ENCODE results near the gene BASP1.
"Not testable (repeated sequence)": the region's sequence is repeated elsewhere in the genome, so short reads cannot be mapped to it uniquely, and the experiment has no call there.

The BASP1 gene

DNA sequence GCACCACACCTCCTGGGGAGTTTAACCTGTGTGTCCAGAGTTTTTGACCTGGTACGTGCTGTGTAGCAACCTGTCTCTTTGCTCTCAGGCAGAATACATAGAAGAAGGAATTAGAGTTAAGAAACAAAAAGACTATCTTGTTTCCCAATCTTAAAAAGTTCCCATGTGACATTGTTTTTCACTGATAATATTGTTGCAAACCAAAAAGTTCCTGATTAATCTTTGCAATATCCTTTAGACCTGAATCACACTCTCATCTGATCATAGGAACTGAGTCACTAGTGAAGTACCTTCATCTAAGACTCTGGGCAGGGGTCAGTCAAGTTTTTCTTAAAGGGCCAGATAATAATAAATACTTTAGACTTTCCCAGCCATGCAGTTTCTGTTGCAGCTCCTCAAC is 35.1 kb downstream of the BASP1 start:
- no peak for DNase-seq (ENCODE audit: low read depth in 3 of 3, low spot score in 1 of 3)

DNA sequence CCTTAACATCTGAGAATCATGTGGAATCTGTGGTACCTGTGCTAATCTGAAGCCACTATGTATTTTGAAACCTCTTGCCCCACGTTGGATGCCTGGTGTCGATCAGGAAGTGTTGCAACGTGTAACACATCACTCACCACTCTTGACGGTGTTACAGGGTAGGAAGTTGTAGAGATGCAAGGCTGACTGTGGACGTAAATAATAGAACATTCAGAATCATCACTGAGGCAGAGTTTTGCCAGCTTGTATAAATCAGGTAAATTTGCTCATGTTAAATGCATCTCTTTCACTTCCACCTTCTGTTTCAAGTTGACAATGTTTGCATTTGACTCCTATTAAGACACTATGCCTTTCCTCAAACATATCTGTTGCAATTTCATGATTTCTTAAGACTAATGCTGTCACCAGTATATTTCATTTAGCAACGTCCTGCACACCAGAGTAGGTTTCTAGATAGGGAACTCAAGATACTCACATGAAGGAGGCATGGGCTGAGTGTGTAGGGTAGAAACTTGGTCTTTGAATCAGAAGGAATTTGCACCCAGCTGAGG is 38.1 kb downstream of the BASP1 start:
- no peak for DNase-seq (ENCODE audit: low read depth in 3 of 3, low spot score in 1 of 3)

DNA sequence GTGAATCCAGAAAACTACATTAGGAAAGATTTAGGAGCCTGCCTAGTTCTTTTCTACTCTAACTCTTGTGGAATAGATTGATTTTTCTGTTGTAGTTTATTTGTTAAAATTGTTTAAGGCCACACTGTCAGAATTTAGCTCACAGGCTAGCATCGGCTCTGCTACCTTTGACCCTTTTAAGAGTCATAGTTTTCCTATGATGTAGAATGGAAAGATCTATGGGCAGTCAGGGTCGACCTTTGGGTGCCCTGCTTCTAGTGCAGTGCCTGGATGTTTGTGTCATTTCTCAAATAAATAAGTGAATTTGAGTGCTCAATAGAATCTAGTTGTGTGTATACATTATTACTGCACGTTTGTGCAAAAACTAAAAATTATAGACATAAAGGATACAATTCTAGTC is 38.7 kb downstream of the BASP1 start:
- no peak for DNase-seq (ENCODE audit: low read depth in 3 of 3, low spot score in 1 of 3)

DNA sequence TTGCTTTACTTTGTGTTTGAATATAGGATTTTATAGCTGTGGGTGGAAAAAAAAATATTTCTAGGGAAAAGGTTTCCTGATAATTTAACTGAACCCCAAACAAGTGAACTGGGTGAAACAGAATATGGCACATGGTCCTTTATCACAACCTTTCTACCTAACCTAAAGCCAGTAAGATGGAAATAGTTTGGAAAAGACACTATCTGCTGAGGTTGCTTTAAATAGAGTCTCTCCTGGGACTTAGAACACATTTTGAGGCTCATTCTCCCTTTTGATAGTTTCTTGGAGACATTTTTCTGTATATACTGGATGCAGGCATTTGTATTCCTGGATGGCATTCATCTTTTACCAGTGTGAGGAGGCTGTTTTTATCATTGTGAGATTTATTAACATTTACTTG is 39.4 kb downstream of the BASP1 start:
- DNase-seq (ENCODE audit: low read depth in 3 of 3, low spot score in 1 of 3), result no peak

DNA sequence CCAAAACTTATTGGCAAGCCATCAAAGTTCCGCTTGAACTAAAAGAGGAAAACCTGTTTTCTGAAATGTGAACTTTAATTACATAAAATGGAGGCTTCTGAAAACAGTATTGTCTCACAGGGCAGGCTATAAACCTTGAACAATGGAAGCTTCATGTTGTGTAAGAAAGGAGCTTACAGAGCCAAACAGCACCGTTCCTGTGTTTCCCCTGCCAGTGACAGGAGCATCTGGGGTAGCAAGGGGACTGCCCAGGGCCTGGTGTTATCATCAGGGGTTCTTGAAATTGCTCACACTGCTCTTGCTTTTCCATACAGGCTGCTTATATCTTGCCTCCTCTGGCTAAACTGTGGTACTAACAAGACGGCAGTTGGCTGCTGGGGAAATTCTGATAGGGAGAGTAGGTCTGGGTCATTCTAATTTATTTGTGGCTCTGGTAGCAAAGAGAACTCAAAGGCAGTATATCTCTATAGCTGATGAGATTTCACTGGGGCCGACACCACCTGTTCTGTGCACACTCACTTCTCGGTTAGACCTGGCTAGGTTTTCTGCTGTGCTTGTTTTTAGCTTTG is 40.4 kb downstream of the BASP1 start:
- DNase-seq (ENCODE audit: low read depth in 3 of 3, low spot score in 1 of 3), result no peak

DNA sequence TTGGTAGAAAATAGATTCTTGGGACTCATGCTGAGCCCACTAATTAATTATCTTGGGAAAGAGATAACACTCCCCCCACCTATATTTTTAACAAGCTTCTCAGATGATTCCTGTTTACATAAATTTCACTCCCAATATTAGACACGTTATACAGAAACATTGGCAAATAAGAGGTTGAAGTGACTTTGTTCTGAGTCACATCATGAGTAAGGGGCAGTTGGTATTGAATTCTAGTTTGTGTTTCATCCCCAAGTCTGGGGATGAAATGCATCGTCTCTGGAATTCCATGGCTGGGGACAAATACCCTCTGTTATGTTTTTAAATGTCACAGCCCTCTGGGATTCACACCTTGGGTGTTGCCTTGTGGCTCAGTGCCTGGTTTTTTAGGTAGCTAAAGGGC is 41.0 kb downstream of the BASP1 start:
- no peak for DNase-seq (ENCODE audit: low read depth in 3 of 3, low spot score in 1 of 3)

DNA sequence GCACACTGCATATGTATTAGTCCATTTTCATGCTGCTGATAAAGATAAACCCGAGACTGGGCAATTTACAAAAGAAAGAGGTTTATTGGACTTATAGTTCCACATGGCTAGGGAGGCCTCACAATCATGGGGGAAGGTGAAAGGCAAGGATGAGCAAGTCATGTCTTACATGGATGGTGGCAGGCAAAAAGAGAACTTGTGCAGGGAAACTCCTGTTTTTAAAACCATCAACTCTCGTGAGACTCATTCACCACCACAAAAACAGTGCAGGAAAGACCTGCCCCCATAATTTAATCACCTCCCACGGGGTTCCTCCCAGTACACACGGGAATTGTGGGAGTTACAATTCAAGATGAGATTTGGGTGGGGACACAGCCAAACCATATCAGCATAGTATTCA is 41.6 kb downstream of the BASP1 start:
- not testable (repeated sequence) for DNase-seq (ENCODE audit: low read depth in 3 of 3, low spot score in 1 of 3)

DNA sequence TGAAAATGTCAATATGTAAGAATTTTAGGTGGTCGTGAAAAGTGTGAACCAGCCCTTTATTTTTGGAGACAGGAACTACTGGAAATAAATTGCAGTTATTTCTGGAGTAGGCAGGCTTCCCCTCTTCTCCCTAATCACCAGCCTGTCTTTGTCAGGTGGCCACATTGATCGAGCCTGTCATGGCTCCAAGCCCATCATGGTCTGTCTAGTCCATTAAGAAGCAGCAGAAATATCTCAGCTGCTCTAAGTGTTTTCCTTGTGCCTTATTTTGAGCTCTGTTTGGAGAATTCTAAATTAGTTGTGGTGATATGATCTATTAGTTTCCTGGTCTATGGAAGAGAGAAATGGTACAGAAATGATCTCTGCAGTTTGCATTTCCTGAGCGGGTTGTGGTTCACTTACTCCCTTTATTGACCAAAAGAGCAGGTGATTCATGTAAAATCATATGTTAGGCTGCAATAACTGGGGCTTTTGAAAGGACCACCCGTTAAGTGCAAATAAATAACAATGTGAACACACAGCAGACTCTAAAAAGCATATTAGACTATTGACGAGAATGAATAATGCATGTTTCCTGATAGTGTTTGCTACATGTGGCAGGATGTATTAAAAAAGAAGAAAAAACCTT is 42.3 kb downstream of the BASP1 start:
- no peak for DNase-seq (ENCODE audit: low read depth in 3 of 3, low spot score in 1 of 3)

DNA sequence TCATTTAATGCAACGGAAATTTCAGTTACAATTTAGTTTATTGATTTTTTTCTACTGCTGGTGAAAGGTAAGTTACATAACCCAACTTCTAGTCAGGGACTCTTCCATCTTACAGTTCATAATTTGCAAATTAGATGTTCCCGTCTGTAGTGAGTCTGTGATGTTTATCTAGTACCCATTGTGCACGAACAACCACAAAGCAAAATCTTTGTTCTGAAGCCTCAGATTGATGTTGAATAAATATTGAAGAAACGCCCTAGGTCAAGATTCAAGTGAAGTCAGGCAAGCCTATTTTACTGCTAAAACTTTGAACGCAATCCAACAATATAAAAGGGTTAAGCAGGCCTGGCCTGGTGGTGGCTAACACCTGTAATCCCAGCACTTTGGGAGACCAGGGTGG is 43.1 kb downstream of the BASP1 start:
- no peak for DNase-seq (ENCODE audit: low read depth in 3 of 3, low spot score in 1 of 3)

DNA sequence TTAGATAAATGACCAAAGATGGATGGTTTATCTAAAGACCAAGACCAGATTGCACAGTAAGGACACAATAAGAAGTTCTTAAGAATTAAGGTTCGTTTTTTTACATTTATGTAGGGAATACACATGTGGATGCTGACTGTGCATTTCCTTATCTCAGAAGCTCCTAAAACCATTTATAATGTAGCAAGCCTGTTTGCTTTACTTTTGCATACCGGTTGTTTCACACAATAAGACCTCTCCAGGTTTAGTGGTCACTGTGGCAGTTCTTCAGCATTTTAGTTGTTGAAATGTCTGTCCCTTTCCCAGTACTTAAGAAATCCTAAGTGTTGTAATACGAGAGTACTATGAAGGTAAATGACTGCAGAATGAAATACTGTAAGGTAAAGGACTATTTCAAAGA is 43.6 kb downstream of the BASP1 start:
- DNase-seq (ENCODE audit: low read depth in 3 of 3, low spot score in 1 of 3), result no peak

DNA sequence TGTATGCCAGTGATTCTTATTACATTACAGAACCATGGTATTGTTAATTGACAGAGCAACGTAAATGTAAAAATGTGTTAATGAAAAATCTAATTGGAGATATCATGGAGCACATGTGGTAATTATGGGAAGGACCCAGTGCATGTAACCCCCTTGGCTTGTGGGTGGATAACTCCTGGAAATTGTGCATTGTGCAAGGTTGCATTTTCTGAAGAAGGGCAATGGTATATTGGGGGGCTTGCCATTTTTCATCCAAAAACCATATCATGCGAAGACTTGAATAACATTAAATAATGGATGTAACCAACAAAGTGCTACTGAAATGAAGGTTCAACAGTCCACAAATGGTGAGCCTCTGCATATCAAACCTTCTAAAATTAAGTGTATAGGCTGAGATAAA is 47.6 kb downstream of the BASP1 start:
- DNase-seq (ENCODE audit: low read depth in 3 of 3, low spot score in 1 of 3), result no peak

DNA sequence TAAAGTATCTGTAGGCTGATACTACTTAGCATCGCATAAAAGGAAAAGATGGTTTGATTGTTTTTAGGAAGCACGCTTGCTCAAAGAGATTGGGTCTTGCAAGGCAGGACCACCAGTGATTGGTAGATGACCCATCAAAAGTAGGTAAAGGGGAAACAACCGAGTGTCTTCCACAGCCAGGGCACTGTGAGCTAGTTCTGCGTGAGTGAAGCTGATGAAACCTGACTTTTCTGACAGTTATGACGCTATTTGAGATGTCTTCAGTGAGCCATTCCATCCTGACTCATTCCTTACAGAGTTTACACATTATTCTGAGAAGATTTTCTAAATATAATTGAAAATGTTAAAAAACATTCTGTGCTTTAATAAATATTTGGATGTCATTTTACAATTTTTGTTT is 49.7 kb downstream of the BASP1 start:
- DNase-seq (ENCODE audit: low read depth in 3 of 3, low spot score in 1 of 3), result no peak

DNA sequence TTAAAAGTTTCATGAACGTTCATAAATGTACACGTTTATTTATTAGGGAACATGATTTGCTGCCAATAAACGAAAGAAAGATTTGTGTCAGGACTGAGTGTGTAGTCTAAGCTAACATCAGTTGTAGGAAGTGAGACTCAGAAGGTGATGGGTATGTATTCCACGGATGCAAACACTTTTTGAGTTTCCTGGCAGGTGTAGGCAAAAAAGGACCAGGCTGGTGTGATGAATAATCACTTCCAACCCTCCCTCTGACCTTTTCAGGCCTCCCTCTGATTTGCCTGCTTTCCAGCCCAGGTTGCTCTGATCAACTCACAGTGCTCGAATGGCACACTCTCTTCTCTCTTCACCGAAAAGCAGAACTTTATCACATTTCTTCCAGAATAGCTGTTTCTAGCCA is 51.8 kb downstream of the BASP1 start:
- no peak for DNase-seq (ENCODE audit: low read depth in 3 of 3, low spot score in 1 of 3)

DNA sequence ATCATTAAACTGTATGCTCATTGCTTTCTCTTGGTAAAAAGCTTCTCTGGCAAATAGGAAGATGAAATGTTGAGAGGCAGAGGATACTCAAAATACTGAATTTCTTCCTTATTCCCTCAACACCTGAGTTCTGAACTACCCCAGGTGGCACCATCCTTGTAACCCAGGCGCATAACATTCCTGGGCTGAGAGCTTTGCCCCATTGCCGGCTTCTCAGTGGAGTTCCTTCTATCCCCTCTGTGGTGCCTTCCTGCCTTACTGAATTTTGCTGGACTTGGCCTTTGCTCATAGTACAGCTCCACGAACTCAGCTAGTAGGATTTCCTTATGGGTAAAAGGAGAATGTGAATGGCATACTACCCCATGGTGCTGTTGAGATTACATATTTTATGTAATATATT is 54.7 kb downstream of the BASP1 start:
- no peak for DNase-seq (ENCODE audit: low read depth in 3 of 3, low spot score in 1 of 3)

DNA sequence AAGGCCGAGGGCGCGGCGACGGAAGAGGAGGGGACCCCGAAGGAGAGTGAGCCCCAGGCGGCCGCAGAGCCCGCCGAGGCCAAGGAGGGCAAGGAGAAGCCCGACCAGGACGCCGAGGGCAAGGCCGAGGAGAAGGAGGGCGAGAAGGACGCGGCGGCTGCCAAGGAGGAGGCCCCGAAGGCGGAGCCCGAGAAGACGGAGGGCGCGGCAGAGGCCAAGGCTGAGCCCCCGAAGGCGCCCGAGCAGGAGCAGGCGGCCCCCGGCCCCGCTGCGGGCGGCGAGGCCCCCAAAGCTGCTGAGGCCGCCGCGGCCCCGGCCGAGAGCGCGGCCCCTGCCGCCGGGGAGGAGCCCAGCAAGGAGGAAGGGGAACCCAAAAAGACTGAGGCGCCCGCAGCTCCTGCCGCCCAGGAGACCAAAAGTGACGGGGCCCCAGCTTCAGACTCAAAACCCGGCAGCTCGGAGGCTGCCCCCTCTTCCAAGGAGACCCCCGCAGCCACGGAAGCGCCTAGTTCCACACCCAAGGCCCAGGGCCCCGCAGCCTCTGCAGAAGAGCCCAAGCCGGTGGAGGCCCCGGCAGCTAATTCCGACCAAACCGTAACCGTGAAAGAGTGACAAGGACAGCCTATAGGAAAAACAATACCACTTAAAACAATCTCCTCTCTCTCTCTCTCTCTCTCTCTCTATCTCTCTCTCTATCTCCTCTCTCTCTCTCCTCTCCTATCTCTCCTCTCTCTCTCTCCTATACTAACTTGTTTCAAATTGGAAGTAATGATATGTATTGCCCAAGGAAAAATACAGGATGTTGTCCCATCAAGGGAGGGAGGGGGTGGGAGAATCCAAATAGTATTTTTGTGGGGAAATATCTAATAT is 58.1 kb downstream of the BASP1 start:
- no peak for DNase-seq (ENCODE audit: low read depth in 3 of 3, low spot score in 1 of 3)

DNA sequence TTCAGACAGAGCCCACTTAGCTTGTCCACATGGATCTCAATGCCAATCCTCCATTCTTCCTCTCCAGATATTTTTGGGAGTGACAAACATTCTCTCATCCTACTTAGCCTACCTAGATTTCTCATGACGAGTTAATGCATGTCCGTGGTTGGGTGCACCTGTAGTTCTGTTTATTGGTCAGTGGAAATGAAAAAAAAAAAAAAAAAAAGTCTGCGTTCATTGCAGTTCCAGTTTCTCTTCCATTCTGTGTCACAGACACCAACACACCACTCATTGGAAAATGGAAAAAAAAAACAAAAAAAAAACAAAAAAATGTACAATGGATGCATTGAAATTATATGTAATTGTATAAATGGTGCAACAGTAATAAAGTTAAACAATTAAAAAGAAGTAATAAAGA is 59.0 kb downstream of the BASP1 start:
- no peak for DNase-seq (ENCODE audit: low read depth in 3 of 3, low spot score in 1 of 3)

DNA sequence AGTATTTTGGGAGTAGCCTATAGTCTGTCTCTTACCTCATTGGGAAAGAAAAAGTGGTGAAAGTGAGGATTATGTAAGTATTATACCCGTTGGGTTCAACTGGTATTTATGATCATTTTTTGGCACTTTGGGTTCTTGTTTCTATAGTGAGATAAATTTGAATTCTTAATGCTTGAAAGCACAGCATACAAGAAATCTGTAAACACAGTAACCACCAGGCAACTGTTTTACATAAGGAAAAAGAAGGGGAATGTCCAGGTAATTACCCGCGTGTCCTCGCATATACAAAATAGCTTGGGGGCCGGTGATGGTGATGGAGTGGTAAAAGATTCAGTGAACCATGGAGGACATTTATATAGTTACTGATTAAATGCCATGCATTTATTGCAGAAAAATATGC is 60.5 kb downstream of the BASP1 start:
- no peak for DNase-seq (ENCODE audit: low read depth in 3 of 3, low spot score in 1 of 3)

DNA sequence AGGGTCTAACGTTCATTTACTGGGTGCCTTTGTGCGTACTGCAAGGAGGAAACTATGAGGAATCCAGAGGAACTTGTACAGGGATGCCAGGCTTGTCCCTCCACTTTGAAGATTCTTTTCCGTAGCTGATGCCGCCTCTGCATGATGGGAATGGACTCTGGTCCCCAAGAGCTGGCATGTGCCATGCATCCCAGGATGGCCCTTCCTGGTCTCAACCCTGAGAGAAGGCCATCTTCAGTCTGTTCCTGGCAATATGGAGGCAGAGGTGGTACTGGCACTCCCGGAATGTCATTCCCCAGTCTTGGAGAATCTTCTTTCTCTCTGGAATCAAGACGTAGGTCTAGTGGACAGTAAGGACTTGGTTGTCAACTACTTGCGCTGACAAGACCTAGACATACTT is 61.5 kb downstream of the BASP1 start:
- DNase-seq (ENCODE audit: low read depth in 3 of 3, low spot score in 1 of 3), result no peak

DNA sequence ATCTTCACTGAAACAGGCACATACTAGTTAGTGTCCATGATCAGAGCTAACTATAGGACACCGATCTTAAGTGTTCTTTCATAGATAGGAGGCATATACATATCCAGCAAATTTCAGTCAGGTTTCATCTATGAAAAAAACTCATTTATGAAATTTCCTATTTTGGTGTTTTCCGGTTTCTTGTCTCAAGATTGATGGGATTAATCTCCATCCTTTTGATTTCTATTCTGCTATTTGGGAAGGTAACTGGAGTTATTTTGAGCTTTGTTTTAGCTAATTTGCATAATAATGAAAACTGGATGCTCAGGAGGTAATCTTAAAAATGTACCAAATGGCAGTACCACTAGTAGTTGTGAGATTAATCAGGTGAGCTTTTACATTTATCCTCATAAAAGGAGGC is 62.1 kb downstream of the BASP1 start:
- no peak for DNase-seq (ENCODE audit: low read depth in 3 of 3, low spot score in 1 of 3)

DNA sequence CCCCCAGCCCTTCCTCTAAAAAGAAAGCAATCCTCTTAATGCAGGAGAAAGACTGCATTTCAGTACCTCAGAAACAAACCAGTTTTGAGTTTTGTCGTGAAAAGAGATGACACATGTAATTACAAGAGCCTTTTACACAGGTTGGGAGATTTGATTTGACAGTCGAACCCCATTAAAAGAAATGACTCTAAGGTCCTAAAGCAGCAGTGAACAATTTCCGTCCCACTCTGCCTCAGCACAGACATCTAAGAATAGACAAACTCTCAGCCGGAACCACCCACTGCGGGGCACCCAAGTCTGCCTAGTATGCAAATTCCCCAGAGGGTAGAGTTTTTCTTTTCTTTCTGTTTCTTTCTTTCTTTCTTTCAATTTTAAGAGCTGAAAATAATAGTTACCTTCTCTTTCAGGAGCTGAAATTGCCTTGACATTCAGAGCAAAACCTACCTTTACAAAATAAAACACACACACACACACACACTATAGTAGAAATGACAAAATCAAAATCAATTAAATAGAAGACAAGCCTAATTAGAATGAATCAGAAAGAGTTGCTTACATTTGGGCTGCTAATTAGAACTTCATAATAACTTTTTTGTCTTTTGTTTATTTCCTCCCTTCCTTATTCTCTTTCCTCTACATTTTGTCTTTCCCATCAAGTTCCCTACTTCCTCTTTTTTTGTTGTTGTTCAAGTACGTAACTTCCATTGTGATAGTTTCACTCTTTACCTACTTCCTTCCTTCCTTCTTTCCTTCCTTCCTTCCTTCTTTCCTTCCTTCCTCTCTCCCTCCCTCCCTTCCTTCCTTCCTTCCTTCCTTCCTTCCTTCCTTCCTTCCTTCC is 65.1 kb downstream of the BASP1 start:
- no peak for DNase-seq (ENCODE audit: low read depth in 3 of 3, low spot score in 1 of 3)

DNA sequence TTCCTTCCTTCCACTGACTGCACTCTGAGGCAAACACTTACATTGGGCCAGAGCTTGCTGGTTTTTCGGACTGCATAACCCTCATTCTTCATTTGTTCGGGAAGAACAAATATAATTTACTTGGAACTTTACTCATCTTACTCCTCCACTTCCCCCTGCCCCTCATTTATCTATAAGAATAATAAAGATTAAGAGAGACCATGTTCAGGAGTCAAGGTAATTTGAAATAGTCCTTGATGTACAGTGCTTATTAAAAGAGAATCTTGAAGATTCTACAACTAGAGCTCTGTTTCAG is 65.6 kb downstream of the BASP1 start:
- no peak for DNase-seq (ENCODE audit: low read depth in 3 of 3, low spot score in 1 of 3)
